Left lung (tissue), 10 donors: ENCODE results near the gene TLE2. TPM values are rescaled to one million over a fixed set of nuclear protein-coding genes. Genes with fewer than 3 reads are reported as not detected.

Source experiments
- ATAC-seq: fragments of 200-7000 bp; cut with Tn5 transposase; one replicate; pipeline ENCODE4 v1.9.1; 2020; ENCODE audit warnings: moderate library complexity
- DNase-seq, 4 donors: peaks; one replicate each; pipeline ENCODE4 v3.0.0-alpha.2; 2013 to 2020
- H3K27ac ChIP-seq, 2 donors: fragments of 200-600 bp; sonication (generic) in 1 of 2; one replicate each; pipeline versions ENCODE4 v1.5.0 to v1.8.0; 2020 to 2021
- H3K27me3 ChIP-seq, 2 donors: fragments of 200-600 bp; sonication (generic) in 1 of 2; one replicate each; pipeline versions ENCODE4 v1.5.0 to v1.8.0; 2020 to 2021
- H3K36me3 ChIP-seq, 2 donors: fragments of 200-600 bp; sonication (generic) in 1 of 2; one replicate each; pipeline versions ENCODE4 v1.5.0 to v1.8.0; 2020 to 2021
- H3K4me1 ChIP-seq, 2 donors: fragments of 200-600 bp; one replicate each; pipeline ENCODE4 v1.8.0; 2021
- H3K4me3 ChIP-seq, 2 donors: fragments of 200-600 bp; sonication (generic) in 1 of 2; one replicate each; pipeline versions ENCODE4 v1.5.0 to v1.8.0; 2020 to 2021; ENCODE audit warnings: mild to moderate bottlenecking in 1 of 2
- H3K9me3 ChIP-seq, 2 donors: fragments of 200-600 bp; sonication (generic) in 1 of 2; one replicate each; pipeline versions ENCODE4 v1.5.0 to v1.8.0; 2020 to 2021
- CTCF ChIP-seq, 2 donors: fragments of 200-600 bp; sonication (generic) in 1 of 2; IDR thresholded peaks; one replicate each; pipeline versions ENCODE4 v1.5.0 to v1.8.0; 2021; ENCODE audit warnings: antibody characterized with exemption in 2 of 2
- intact Hi-C, 2 donors: fragments of 100-400 bp; cut with DNase I; formaldehyde crosslinking; loops; one replicate each; pipeline versions ENCODE4 v1.11.2 to v1.14.2; 2022
- polyA plus RNA-seq, 6 donors: library from polyadenylated mRNA; unstranded; fragments of 120-200 nt; gene quantifications; one replicate each; pipeline ENCODE4 v1.2.1, GENCODE V29; 2013; ENCODE audit not compliant: insufficient read length in 6 of 6
- total RNA-seq, 2 donors: library from RNA; stranded (reverse); fragmentation: NEBNext Ultra II Directional; extraction: Animal tissue kit (Norgen Biotek cat#: 25700); gene quantifications; one replicate each; pipeline ENCODE4 v1.2.1, GENCODE V29; 2021
- donor health status: DM: no; HTN: yes; CAD: no.
- donor health status: DM: no; HTN: no; CAD: no.

The TLE2 gene
- total and polyA plus RNA-seq, 8 donors, result 35.2 to 244 (median 159) TPM

GRCh38 chr19:3055741-3056416, 26.8 kb upstream of the TLE2 start:
- peak in 3 of 4 donors; percentile 77 to 84 (median 82) for DNase-seq
- Histone ChIP-seq H3K27ac (peak overlapping the region in 1 of 2 donors; percentile 50), H3K9me3 (no peaks in the 10 kb centered on the region), H3K4me1 (peaks cover 26 to 58% of the 10 kb centered on the region in 2 donors), H3K36me3 (peaks cover 0 to 75% of the 10 kb centered on the region in 2 donors), H3K4me3 (no peak overlapping the region), H3K27me3 (no peaks in the 10 kb centered on the region)
- intact Hi-C loops, result no loop called here
- ATAC-seq, result peak; percentile 64
- no peak for TF ChIP-seq CTCF (IDR thresholded peaks at IDR 0.05)

- ATAC-seq, result peak; percentile 55
- Histone ChIP-seq H3K4me3 (no peak overlapping the region), H3K36me3 (peaks cover 0 to 74% of the 10 kb centered on the region in 2 donors), H3K9me3 (no peaks in the 10 kb centered on the region), H3K27ac (peak overlapping the region in 1 of 2 donors; percentile 50), H3K4me1 (peaks cover 21 to 50% of the 10 kb centered on the region in 2 donors), H3K27me3 (no peaks in the 10 kb centered on the region)
- DNase-seq, result no peak
- intact Hi-C loops, result no loop called here
- no peak for TF ChIP-seq CTCF (IDR thresholded peaks at IDR 0.05)
These were observed 26.1 kb upstream of the TLE2 start for GRCh38 chr19:3054972-3055740.

GRCh38 chr19:3054265-3054971, 25.3 kb upstream of the TLE2 start:
- no peaks in the 10 kb centered on the region for H3K9me3 ChIP-seq
- no peak overlapping the region for H3K4me3 ChIP-seq
- H3K36me3 ChIP-seq, result peaks cover 0 to 67% of the 10 kb centered on the region in 2 donors
- ATAC-seq (no peak), DNase-seq (no peak)
- H3K4me1 ChIP-seq, result peaks cover 21 to 43% of the 10 kb centered on the region in 2 donors
- H3K27me3 ChIP-seq, result no peaks in the 10 kb centered on the region
- intact Hi-C loops, result no loop called here
- peak overlapping the region in 1 of 2 donors; percentile 13 for H3K27ac ChIP-seq
- TF ChIP-seq CTCF (IDR thresholded peaks at IDR 0.05), result no peak

- DNase-seq (no peak), ATAC-seq (no peak)
- Histone ChIP-seq H3K9me3 (no peaks in the 10 kb centered on the region), H3K4me1 (peaks cover 21 to 37% of the 10 kb centered on the region in 2 donors), H3K27me3 (peaks cover 0 to 4% of the 10 kb centered on the region in 2 donors), H3K27ac (no peak overlapping the region), H3K4me3 (no peak overlapping the region), H3K36me3 (peaks cover 0 to 61% of the 10 kb centered on the region in 2 donors)
- no peak for TF ChIP-seq CTCF (IDR thresholded peaks at IDR 0.05)
- intact Hi-C loops, result no loop called here
These were observed 24.7 kb upstream of the TLE2 start for GRCh38 chr19:3053780-3054179.
